Panc1 (cell line): ENCODE measurements around the gene HSH2D. TPM values are rescaled to one million over a fixed set of nuclear protein-coding genes. Genes with fewer than 3 reads are reported as not detected.

Experiments
- ATAC-seq: fragments of 200-7000 bp; cut with Tn5 transposase; 2 replicates; pipeline ENCODE4 v1.9.1; 2020; ENCODE audit warnings: mild to moderate bottlenecking, moderate library complexity
- BruUV-seq: library from RNA; stranded (reverse); fragments of 400-500 nt; replicated peaks from 2 replicates; lab custom pipeline; 2021; lab: Mats Ljungman, UMichigan
- CTCF ChIA-PET: fragments of 300-600 bp; sonication (Branson Sonifier 250); formaldehyde crosslinking; loops from one replicate; lab custom pipeline; 2022; ENCODE audit warnings: antibody characterized with exemption; lab: Charles Lee
- POLR2A ChIA-PET: fragments of 300-600 bp; sonication (Branson Sonifier 250); formaldehyde crosslinking; loops from one replicate; lab custom pipeline; 2022; ENCODE audit warnings: antibody characterized with exemption; lab: Charles Lee
- DNase-seq: peaks from one replicate; pipeline ENCODE4 v3.0.0-alpha.2; 2010; ENCODE audit warnings: low read depth, low spot score
- H3K27ac ChIP-seq: 2 replicates; pipeline ENCODE4 v1.5.1; 2011; ENCODE audit warnings: mild to moderate bottlenecking, low read length, inconsistent platforms
- H3K27me3 ChIP-seq: fragments of 200-500 bp; sonication (Bioruptor generic); 2 replicates; pipeline ENCODE4 v1.6.0; 2014; ENCODE audit warnings: low read length, inconsistent platforms; ENCODE audit not compliant: control insufficient read depth, insufficient read depth
- H3K36me3 ChIP-seq: fragments of 200-500 bp; sonication (Bioruptor generic); 2 replicates; pipeline ENCODE4 v1.5.1; 2014; ENCODE audit warnings: inconsistent platforms, mild to moderate bottlenecking, low read length, moderate library complexity; ENCODE audit not compliant: control insufficient read depth, insufficient read depth
- H3K4me1 ChIP-seq: 2 replicates; pipeline ENCODE4 v1.5.1; 2011; ENCODE audit warnings: inconsistent platforms, mild to moderate bottlenecking, low read length, moderate library complexity; ENCODE audit not compliant: control insufficient read depth, insufficient read depth
- H3K4me3 ChIP-seq, 2 experiments: 2 replicates each; pipeline ENCODE4 v1.5.1; 2011 to 2012; ENCODE audit warnings: low read depth in 2 of 2, low read length in 2 of 2, mild to moderate bottlenecking in 2 of 2, inconsistent platforms in 1 of 2, moderate library complexity in 1 of 2
- H3K9me3 ChIP-seq: fragments of 200-500 bp; sonication (Bioruptor generic); 2 replicates; pipeline ENCODE4 v1.5.1; 2014; ENCODE audit warnings: low read depth, mild to moderate bottlenecking, inconsistent platforms, low read length, moderate library complexity; ENCODE audit not compliant: control insufficient read depth, insufficient read depth
- POLR2AphosphoS5 ChIP-seq: IDR thresholded peaks from 2 replicates; pipeline ENCODE4 v1.6.1; 2012; ENCODE audit warnings: mild to moderate bottlenecking, low read depth, low read length, moderate library complexity
- SIN3A ChIP-seq: IDR thresholded peaks from 2 replicates; pipeline ENCODE4 v1.6.1; 2012; ENCODE audit warnings: low read depth, mild to moderate bottlenecking, low read length, moderate library complexity, borderline replicate concordance; ENCODE audit not compliant: insufficient read depth
- TCF7L2 ChIP-seq: IDR thresholded peaks from 2 replicates; pipeline ENCODE4 v1.6.1; 2011; ENCODE audit warnings: mild to moderate bottlenecking, low read depth, low read length, inconsistent platforms
- in situ Hi-C: cut with HindIII; loops from 2 replicates; pipeline ENCODE4 v1.10.0; 2016; ENCODE audit warnings: low sequenced_read_pairs, low pct_unique_long_range_greater_than_20kb
- intact Hi-C: fragments of 100-400 bp; cut with micrococcal nuclease; formaldehyde crosslinking; loops from one replicate; pipeline ENCODE4 v1.10.0; 2022; ENCODE audit not compliant: unreplicated experiment
- total RNA-seq: library from RNA; stranded (reverse); gene quantifications from one replicate; pipeline ENCODE4 v1.2.1, GENCODE V29; 2021; ENCODE audit not compliant: unreplicated experiment
- TF ChIP-seq, protein P1 (sequence below), 2 experiments: IDR thresholded peaks; 2 replicates each; pipeline ENCODE4 v1.6.1; 2011 to 2012; ENCODE audit warnings: low read depth in 2 of 2, control low read depth in 1 of 2, low read length in 1 of 2, mild to moderate bottlenecking in 1 of 2, moderate library complexity in 1 of 2; ENCODE audit not compliant: insufficient read depth in 1 of 2
- TF ChIP-seq, protein P2 (sequence below): fragments of 450-650 bp; IDR thresholded peaks from 2 replicates; pipeline ENCODE4 v1.5.1; 2017; ENCODE audit warnings: mild to moderate bottlenecking

The HSH2D gene
- total RNA-seq, 1 experiment from 2014 or later = not detected

DNA sequence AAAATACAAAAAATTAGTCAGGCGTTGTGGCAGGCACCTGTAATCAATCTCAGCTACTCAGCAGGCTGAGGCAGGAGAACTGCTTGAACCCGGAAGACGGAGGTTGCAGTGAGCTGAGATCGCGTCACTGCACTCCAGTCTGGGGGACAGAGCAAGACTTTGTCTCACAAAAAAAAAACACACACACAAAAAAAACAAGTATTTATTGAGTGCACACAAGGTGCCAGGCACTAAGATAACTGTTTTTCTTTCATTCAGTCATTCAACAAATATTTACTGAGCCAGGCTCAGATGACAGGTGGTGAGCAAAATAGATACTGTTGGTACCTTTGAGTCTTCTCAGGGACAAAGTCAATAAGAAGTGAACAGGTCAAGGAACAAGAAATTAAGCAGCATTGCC is 23.6 kb downstream of the HSH2D start:
- BruUV-seq = no TSS peak
- no peak for ATAC-seq
- H3K27ac ChIP-seq = no peak overlapping the region
- H3K9me3 ChIP-seq = no peaks in the 10 kb centered on the region
- TF ChIP-seq, protein P1, sequence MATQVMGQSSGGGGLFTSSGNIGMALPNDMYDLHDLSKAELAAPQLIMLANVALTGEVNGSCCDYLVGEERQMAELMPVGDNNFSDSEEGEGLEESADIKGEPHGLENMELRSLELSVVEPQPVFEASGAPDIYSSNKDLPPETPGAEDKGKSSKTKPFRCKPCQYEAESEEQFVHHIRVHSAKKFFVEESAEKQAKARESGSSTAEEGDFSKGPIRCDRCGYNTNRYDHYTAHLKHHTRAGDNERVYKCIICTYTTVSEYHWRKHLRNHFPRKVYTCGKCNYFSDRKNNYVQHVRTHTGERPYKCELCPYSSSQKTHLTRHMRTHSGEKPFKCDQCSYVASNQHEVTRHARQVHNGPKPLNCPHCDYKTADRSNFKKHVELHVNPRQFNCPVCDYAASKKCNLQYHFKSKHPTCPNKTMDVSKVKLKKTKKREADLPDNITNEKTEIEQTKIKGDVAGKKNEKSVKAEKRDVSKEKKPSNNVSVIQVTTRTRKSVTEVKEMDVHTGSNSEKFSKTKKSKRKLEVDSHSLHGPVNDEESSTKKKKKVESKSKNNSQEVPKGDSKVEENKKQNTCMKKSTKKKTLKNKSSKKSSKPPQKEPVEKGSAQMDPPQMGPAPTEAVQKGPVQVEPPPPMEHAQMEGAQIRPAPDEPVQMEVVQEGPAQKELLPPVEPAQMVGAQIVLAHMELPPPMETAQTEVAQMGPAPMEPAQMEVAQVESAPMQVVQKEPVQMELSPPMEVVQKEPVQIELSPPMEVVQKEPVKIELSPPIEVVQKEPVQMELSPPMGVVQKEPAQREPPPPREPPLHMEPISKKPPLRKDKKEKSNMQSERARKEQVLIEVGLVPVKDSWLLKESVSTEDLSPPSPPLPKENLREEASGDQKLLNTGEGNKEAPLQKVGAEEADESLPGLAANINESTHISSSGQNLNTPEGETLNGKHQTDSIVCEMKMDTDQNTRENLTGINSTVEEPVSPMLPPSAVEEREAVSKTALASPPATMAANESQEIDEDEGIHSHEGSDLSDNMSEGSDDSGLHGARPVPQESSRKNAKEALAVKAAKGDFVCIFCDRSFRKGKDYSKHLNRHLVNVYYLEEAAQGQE (IDR thresholded peaks at IDR 0.05; ENCODE audit: insufficient read depth in 1 of 2, low read depth in 2 of 2, low read length in 1 of 2) = no peak
- TF ChIP-seq, protein P2, sequence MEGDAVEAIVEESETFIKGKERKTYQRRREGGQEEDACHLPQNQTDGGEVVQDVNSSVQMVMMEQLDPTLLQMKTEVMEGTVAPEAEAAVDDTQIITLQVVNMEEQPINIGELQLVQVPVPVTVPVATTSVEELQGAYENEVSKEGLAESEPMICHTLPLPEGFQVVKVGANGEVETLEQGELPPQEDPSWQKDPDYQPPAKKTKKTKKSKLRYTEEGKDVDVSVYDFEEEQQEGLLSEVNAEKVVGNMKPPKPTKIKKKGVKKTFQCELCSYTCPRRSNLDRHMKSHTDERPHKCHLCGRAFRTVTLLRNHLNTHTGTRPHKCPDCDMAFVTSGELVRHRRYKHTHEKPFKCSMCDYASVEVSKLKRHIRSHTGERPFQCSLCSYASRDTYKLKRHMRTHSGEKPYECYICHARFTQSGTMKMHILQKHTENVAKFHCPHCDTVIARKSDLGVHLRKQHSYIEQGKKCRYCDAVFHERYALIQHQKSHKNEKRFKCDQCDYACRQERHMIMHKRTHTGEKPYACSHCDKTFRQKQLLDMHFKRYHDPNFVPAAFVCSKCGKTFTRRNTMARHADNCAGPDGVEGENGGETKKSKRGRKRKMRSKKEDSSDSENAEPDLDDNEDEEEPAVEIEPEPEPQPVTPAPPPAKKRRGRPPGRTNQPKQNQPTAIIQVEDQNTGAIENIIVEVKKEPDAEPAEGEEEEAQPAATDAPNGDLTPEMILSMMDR = no peak
- TF ChIP-seq POLR2AphosphoS5 = no peak
- TF ChIP-seq TCF7L2 = no peak
- TF ChIP-seq SIN3A = no peak
- no peak for DNase-seq
- H3K4me3 ChIP-seq = no peak overlapping the region
- intact Hi-C loops (no loop called here), in situ Hi-C loops (no loop called here)
- CTCF ChIA-PET = interaction anchor here (0.6 kb wide), 1 partner anchor 327 kb away, joined by 17 read pairs; no protein-coding TSS in a partner anchor
- no peaks in the 10 kb centered on the region for H3K4me1 ChIP-seq
- no peaks in the 10 kb centered on the region for H3K36me3 ChIP-seq
- H3K27me3 ChIP-seq = no peaks in the 10 kb centered on the region
- POLR2A ChIA-PET = no interaction called here

DNA sequence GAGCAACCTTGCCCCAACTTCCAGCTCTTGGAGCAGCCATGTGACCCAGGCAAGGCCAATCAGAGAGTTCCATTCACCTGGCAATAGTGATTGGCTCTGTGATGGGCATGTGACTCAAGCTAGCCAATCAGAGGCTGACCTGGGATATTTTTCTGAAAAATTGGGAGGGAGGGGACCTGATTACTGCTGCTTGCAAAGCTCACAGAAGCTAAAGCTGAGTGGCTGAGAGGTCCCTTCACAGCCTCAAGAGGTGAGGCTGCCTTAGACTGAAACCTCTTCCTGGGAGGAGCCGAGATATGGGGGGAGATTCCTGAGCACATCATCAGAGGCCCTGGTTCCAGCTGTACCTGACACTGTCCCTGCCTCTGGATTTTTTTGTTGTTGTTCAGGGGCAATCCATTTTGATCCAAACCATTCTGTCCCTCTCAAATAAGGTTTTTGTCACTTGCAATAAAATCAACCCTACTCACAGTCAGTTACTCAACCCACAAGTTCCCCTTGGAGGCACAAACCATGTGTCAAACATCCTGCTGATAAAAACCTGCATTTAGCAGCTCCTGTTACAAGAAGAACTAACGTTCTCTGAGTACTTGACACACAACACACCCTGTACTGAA is 25.1 kb downstream of the HSH2D start:
- Histone ChIP-seq H3K4me1 (no peaks in the 10 kb centered on the region), H3K27ac (no peak overlapping the region), H3K27me3 (no peaks in the 10 kb centered on the region), H3K4me3 (no peak overlapping the region), H3K36me3 (no peaks in the 10 kb centered on the region), H3K9me3 (no peaks in the 10 kb centered on the region)
- POLR2A ChIA-PET = interaction anchor here (0.6 kb wide), 1 partner anchor 258 kb away, joined by 3 read pairs; no protein-coding TSS in a partner anchor
- no peak for TF ChIP-seq SIN3A
- no peak for TF ChIP-seq TCF7L2
- TF ChIP-seq POLR2AphosphoS5 = no peak
- TF ChIP-seq, protein P2 = no peak
- TF ChIP-seq, protein P1 (IDR thresholded peaks at IDR 0.05; ENCODE audit: insufficient read depth in 1 of 2, low read depth in 2 of 2, low read length in 1 of 2) = no peak
- intact Hi-C loops = no loop called here
- DNase-seq = no peak
- no TSS peak for BruUV-seq
- no peak for ATAC-seq
- in situ Hi-C loops = no loop called here
- CTCF ChIA-PET = no interaction called here
